Tibial nerve (tissue), 3 donors: ENCODE results near the gene NPM1.

Experiments used
- CTCF ChIP-seq, 5 experiments: fragments of 200-600 bp in 3 of 5; fragments of 450-650 bp in 2 of 5; sonication (generic) in 3 of 5; IDR thresholded peaks; one replicate each; pipeline ENCODE4 v1.5.1; 2016 to 2019; ENCODE audit warnings: antibody characterized with exemption in 5 of 5, mild to moderate bottlenecking in 3 of 5, moderate library complexity in 2 of 5
- POLR2A ChIP-seq, 2 donors: fragments of 450-650 bp; IDR thresholded peaks; one replicate each; pipeline ENCODE4 v1.6.1; 2017; ENCODE audit warnings: antibody characterized with exemption in 2 of 2, mild to moderate bottlenecking in 2 of 2, moderate library complexity in 2 of 2

- TF ChIP-seq CTCF (IDR thresholded peaks at IDR 0.05) (no peak), POLR2A (IDR thresholded peaks at IDR 0.05) (no peak)
These were observed 7.4 kb downstream of the NPM1 start for GRCh38 chr5:171395042-171395441.
